Neuronal stem cell (in vitro differentiated cells): ENCODE results near the gene CAND2.

ENCODE experiments used
- DNase-seq: peaks from one replicate; pipeline ENCODE4 v3.0.0-alpha.2; 2013; ENCODE audit warnings: low spot score
- H2AFZ ChIP-seq: one replicate; pipeline ENCODE4 v1.6.1; 2013; ENCODE audit warnings: mild to moderate bottlenecking, low read length, inconsistent platforms
- H2AK5ac ChIP-seq: 2 replicates; pipeline ENCODE4 v1.6.1; 2013; ENCODE audit warnings: low read depth, mild to moderate bottlenecking, inconsistent platforms, low read length, moderate library complexity, mixed read lengths
- H2BK120ac ChIP-seq: 2 replicates; pipeline ENCODE4 v1.6.1; 2013; ENCODE audit warnings: low read depth, mild to moderate bottlenecking, inconsistent platforms, low read length, moderate library complexity, mixed read lengths
- H2BK12ac ChIP-seq: one replicate; pipeline ENCODE4 v1.6.1; 2013; ENCODE audit warnings: low read length, inconsistent platforms
- H2BK15ac ChIP-seq: 2 replicates; pipeline ENCODE4 v1.6.1; 2013; ENCODE audit warnings: mild to moderate bottlenecking, low read length, inconsistent platforms, mixed read lengths
- H2BK5ac ChIP-seq: one replicate; pipeline ENCODE4 v1.6.1; 2013; ENCODE audit warnings: inconsistent platforms, mild to moderate bottlenecking, low read length, moderate library complexity
- H3K14ac ChIP-seq: one replicate; pipeline ENCODE4 v1.6.1; 2013; ENCODE audit warnings: low read length, inconsistent platforms
- H3K18ac ChIP-seq: 2 replicates; pipeline ENCODE4 v1.6.1; 2013; ENCODE audit warnings: low read length, inconsistent platforms
- H3K23ac ChIP-seq: 2 replicates; pipeline ENCODE4 v1.6.1; 2013; ENCODE audit warnings: low read depth, mild to moderate bottlenecking, mixed read lengths, low read length, inconsistent platforms; ENCODE audit not compliant: poor library complexity
- H3K27ac ChIP-seq: replicated peaks from 3 replicates; pipeline ENCODE4 v1.5.1; 2013; ENCODE audit warnings: low read length, inconsistent platforms
- H3K27me3 ChIP-seq, 3 experiments: 2 replicates each; pipeline ENCODE4 v1.6.1; 2013; ENCODE audit warnings: low read length in 3 of 3, mild to moderate bottlenecking in 2 of 3, inconsistent platforms in 1 of 3, low read depth in 1 of 3, mixed read lengths in 1 of 3, moderate library complexity in 1 of 3; ENCODE audit not compliant: control insufficient read depth in 3 of 3, insufficient read depth in 3 of 3
- H3K36me3 ChIP-seq, 2 donors: replicated peaks in 1 of 2; 2 replicates each; pipeline ENCODE4 v1.6.1; 2013; ENCODE audit warnings: low read length in 2 of 2; ENCODE audit not compliant: control insufficient read depth in 2 of 2, insufficient read depth in 2 of 2
- H3K4ac ChIP-seq: 2 replicates; pipeline ENCODE4 v1.6.1; 2013; ENCODE audit warnings: inconsistent platforms, mild to moderate bottlenecking, low read length, moderate library complexity
- H3K4me1 ChIP-seq, 2 donors: 1 replicate in 1 of 2; 2 replicates in 1 of 2; pipeline ENCODE4 v1.6.1; 2013; ENCODE audit warnings: low read length in 2 of 2, low read depth in 1 of 2; ENCODE audit not compliant: control insufficient read depth in 2 of 2, insufficient read depth in 1 of 2
- H3K4me2 ChIP-seq: one replicate; pipeline ENCODE4 v1.6.1; 2013; ENCODE audit warnings: mild to moderate bottlenecking, low read length, inconsistent platforms; ENCODE audit not compliant: insufficient read depth, poor library complexity, severe bottlenecking
- H3K4me3 ChIP-seq, 2 donors: 2 replicates each; pipeline ENCODE4 v1.5.1; 2013; ENCODE audit warnings: low read length in 2 of 2, mild to moderate bottlenecking in 2 of 2, inconsistent platforms in 1 of 2, moderate library complexity in 1 of 2
- H3K79me1 ChIP-seq: one replicate; pipeline ENCODE4 v1.6.1; 2013; ENCODE audit warnings: low read depth, mild to moderate bottlenecking, inconsistent platforms, low read length, moderate library complexity
- H3K9ac ChIP-seq: one replicate; pipeline ENCODE4 v1.6.1; 2013; ENCODE audit warnings: mild to moderate bottlenecking, low read depth, low read length, inconsistent platforms; ENCODE audit not compliant: poor library complexity
- H3K9me3 ChIP-seq, 2 donors: replicated peaks in 1 of 2; 2 replicates each; pipeline versions ENCODE3 to v1.6.1; 2013; ENCODE audit warnings: low read length in 2 of 2, mild to moderate bottlenecking in 2 of 2, inconsistent platforms in 1 of 2, low read depth in 1 of 2, mixed read lengths in 1 of 2, moderate library complexity in 1 of 2; ENCODE audit not compliant: control insufficient read depth in 2 of 2, insufficient read depth in 1 of 2
- H4K8ac ChIP-seq: one replicate; pipeline ENCODE4 v1.6.1; 2013; ENCODE audit warnings: low read depth, mild to moderate bottlenecking, inconsistent platforms, low read length, moderate library complexity
- H4K91ac ChIP-seq: one replicate; pipeline ENCODE4 v1.6.1; 2013; ENCODE audit warnings: low read length, low read depth, mild to moderate bottlenecking, inconsistent platforms; ENCODE audit not compliant: poor library complexity
- WGBS, 2 donors: extraction: QIAGEN DNeasy Blood & Tissue Kit; methylation state at CpG; one replicate each; pipeline ENCODE4 v1.1.7; 2013; ENCODE audit warnings: missing lambda C conversion rate in 2 of 2, mixed read lengths in 1 of 2; ENCODE audit not compliant: insufficient read length in 2 of 2, insufficient replicate concordance in 1 of 2; ENCODE audit errors: extremely low coverage in 2 of 2; 5-methylcytosine and 5-hydroxymethylcytosine counted together

Gene CAND2

GRCh38 chr3:12869035-12869621 is 72.6 kb downstream of the CAND2 start:
- Histone ChIP-seq H3K9me3 (peaks cover 6 to 9% of the 10 kb centered on the region in 2 donors), H3K4me2 (peak overlapping the region; percentile 89), H4K8ac (no peak overlapping the region), H3K4me3 (peak overlapping the region; percentile 48 to 84), H3K27ac (no peak overlapping the region), H3K18ac (peak overlapping the region; percentile 99), H2BK15ac (peak overlapping the region; percentile 37), H2BK120ac (no peak overlapping the region), H2AFZ (peak overlapping the region; percentile 95), H3K9ac (peak overlapping the region; percentile 60), H2BK12ac (no peak overlapping the region), H3K14ac (no peak overlapping the region), H3K4me1 (peaks cover 9 to 13% of the 10 kb centered on the region in 2 donors), H3K36me3 (no peaks in the 10 kb centered on the region), H2BK5ac (peak overlapping the region; percentile 53), H3K27me3 (peaks cover 0 to 23% (median 0%) of the 10 kb centered on the region in 3 experiments), H4K91ac (no peak overlapping the region), H3K23ac (peak overlapping the region; percentile 65), H3K79me1 (peaks cover 2% of the 10 kb centered on the region), H2AK5ac (no peak overlapping the region), H3K4ac (no peak overlapping the region)
- peak; percentile 77 for DNase-seq
- no CpG with 5 or more reads among the region's 28 CpGs for WGBS, 2 donors

- H3K27ac ChIP-seq = no peak overlapping the region
- WGBS, 2 donors = no CpG with 5 or more reads among the region's 9 CpGs
Measured at GRCh38 chr3:12870942-12871341, 74.5 kb downstream of the CAND2 start.

GRCh38 chr3:12871404-12871983 is 75.0 kb downstream of the CAND2 start:
- no CpG with 5 or more reads among the region's 12 CpGs for WGBS, 2 donors
- Histone ChIP-seq H3K23ac (no peak overlapping the region), H3K4me2 (no peak overlapping the region)

More at GRCh38 chr3:12870942-12871341, 74.5 kb downstream of the CAND2 start:
- no peaks in the 10 kb centered on the region for H3K36me3 ChIP-seq
- H3K14ac ChIP-seq = no peak overlapping the region
- no peak overlapping the region for H3K4ac ChIP-seq
- H2BK5ac ChIP-seq = no peak overlapping the region
- no peak overlapping the region for H4K91ac ChIP-seq
- H3K18ac ChIP-seq = no peak overlapping the region
- no peak overlapping the region for H4K8ac ChIP-seq
- H3K4me1 ChIP-seq = peaks cover 13 to 14% of the 10 kb centered on the region in 2 donors
- no peak overlapping the region for H2AK5ac ChIP-seq
- H3K4me2 ChIP-seq = no peak overlapping the region
- H2BK12ac ChIP-seq = no peak overlapping the region
- peaks cover 2% of the 10 kb centered on the region for H3K79me1 ChIP-seq
- no peak overlapping the region for H3K9ac ChIP-seq
- H3K9me3 ChIP-seq = peaks cover 0 to under 1% of the 10 kb centered on the region in 2 donors
- no peak overlapping the region for H3K23ac ChIP-seq
- H3K4me3 ChIP-seq = no peak overlapping the region
- no peak for DNase-seq
- no peak overlapping the region for H2AFZ ChIP-seq
- no peak overlapping the region for H2BK120ac ChIP-seq
- H3K27me3 ChIP-seq = peaks cover 0 to 23% (median 2%) of the 10 kb centered on the region in 3 experiments
- no peak overlapping the region for H2BK15ac ChIP-seq

More at GRCh38 chr3:12871404-12871983, 75.0 kb downstream of the CAND2 start:
- H3K9me3 ChIP-seq = no peaks in the 10 kb centered on the region
- no peak overlapping the region for H4K91ac ChIP-seq
- no peak overlapping the region for H4K8ac ChIP-seq
- no peak overlapping the region for H2BK15ac ChIP-seq
- no peak for DNase-seq
- no peaks in the 10 kb centered on the region for H3K36me3 ChIP-seq
- H2BK120ac ChIP-seq = no peak overlapping the region
- no peak overlapping the region for H2BK12ac ChIP-seq
- H2AFZ ChIP-seq = no peak overlapping the region
- peaks cover 2% of the 10 kb centered on the region for H3K79me1 ChIP-seq
- no peak overlapping the region for H3K4me3 ChIP-seq
- peak overlapping the region; percentile 38 for H3K14ac ChIP-seq
- no peak overlapping the region for H2BK5ac ChIP-seq
- H3K9ac ChIP-seq = no peak overlapping the region
- peaks cover 0 to 23% (median 2%) of the 10 kb centered on the region in 3 experiments for H3K27me3 ChIP-seq
- no peak overlapping the region for H3K4ac ChIP-seq
- H3K4me1 ChIP-seq = peaks cover 15 to 17% of the 10 kb centered on the region in 2 donors
- H2AK5ac ChIP-seq = no peak overlapping the region
- H3K27ac ChIP-seq = no peak overlapping the region
- H3K18ac ChIP-seq = no peak overlapping the region
